ENCODE data around the gene GART.
"Not testable (repeated sequence)": the region's sequence is repeated elsewhere in the genome, so short reads cannot be mapped to it uniquely, and the experiment has no call there.

The GART gene

GRCh38 chr21:33512481-33512880 is 29.4 kb downstream of the GART start:
- no peak for DNase-seq (ENCODE audit: low read depth in 2 of 2)

DNA sequence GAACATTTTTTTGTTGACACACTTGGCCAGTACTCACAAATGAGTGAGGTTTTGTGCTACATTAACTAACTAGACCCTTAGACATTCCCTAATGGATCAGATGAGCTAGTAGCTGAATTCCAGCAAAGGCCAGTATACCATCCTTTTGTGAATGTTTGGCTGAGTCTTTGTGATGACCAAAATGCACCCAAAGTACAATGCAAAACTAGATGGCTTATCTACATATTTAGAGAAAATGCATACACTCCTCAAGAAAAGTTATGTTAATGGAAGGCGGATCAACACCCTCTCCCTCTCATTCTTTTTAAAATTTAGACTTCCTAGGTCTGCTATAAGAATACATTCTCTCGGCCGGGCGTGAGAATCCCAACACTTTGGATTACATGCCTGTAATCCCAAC is 30.3 kb downstream of the GART start:
- DNase-seq (ENCODE audit: low read depth in 2 of 2) = no peak

DNA sequence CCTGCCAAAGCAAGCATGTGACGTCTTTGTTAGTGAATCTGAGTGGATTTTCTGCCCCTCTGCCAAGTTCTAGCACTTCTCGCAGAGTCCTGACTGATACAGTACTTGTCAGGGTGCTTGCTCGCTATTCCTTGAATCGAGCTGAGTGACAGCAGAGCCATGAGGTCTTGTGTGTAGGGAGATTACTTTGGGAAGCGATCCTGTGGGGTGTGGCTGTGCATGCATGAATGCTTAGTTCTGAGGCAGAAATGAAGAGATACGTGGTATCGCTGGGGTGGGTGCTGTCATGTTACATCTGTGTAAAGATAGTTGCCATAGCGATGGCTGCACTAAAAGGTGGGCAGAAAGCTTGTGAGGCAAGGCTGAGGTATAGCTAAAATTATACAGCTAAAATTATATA is 31.1 kb downstream of the GART start:
- DNase-seq (ENCODE audit: low read depth in 2 of 2) = no peak

- DNase-seq (ENCODE audit: low read depth in 2 of 2) = not testable (repeated sequence)
Measured at GRCh38 chr21:33507003-33507402, 34.9 kb downstream of the GART start.

- no peak for DNase-seq (ENCODE audit: low read depth in 2 of 2)
Measured at GRCh38 chr21:33505833-33506232, 36.1 kb downstream of the GART start.

DNA sequence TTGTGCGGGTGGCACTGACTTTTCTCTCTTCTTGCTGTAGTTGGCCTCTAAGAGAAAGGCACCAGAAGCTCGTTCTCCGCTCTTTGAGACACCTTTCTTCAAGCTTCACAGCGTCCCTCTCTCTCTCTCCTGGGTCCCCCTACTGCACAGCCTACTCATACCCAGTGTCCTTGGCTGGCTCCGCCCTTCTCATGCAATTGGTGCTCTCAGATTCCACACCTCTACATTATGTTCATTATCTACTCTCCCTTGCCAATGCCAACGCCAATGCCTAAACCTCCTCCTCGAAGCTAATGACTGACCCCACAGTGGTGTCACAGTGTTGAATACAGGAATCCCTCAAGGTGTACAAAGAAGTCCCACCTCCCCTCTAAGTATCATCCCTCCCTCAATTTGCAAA is 45.6 kb downstream of the GART start:
- no peak for DNase-seq (ENCODE audit: low read depth in 2 of 2)

- no peak for DNase-seq (ENCODE audit: low read depth in 2 of 2)
Measured at GRCh38 chr21:33495743-33496142, 46.2 kb downstream of the GART start.

- no peak for DNase-seq (ENCODE audit: low read depth in 2 of 2)
Measured at GRCh38 chr21:33493756-33494155, 48.2 kb downstream of the GART start.

DNA sequence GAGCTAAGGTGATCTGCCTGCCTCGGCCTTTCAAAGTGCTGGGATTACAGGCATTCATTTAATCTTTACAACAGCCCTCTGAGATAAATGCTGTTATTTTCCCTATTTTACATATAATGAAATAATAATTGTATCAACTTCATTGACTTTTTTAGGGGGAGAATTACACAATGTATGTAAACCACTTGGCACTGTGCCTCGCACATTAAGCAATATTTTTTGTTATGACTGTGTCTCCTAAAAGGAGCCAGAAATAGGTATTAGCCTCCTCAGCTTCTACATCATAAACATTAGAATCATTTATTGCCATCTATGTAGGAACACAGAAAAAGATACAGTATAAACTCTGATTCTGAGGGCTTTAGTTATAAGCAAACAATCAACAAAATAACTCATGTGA is 49.3 kb downstream of the GART start:
- no peak for DNase-seq (ENCODE audit: low read depth in 2 of 2)

DNA sequence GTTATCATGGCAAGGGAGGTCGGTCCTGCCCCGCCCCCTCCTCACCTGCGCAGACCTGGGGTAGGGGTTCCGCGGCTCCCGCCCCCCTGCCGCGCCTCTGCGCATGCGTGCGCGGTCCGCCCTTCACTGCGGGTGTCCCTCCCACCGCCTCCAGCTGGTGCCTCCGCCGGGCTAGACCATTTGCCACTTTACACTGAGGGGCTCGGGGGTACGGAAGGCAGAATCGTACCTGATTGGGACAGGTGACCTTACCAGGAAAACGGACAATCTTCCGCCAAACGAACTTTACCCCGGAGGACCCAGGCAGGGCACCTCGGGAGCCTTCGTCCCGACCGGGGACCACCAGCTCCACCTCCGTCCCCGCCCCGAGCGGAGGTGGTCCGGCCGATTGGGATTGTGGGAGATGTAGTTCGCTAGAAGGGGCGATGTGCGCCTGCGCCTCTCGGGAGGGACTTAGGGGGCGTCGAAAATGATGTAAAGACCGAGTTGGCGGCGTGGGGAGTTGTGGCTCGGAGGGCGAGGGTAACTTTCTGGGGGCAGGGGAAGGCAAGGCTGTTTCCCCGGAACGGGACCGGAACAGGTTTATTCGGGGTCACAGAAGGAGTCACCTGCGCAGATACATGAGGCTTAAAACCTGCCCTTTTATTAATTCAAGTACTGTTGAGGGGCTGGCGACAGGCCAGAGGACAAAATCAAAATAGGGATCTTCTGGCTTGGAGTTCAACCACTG is 50.4 kb downstream of the GART start, which contains the start of gene DNAJC28:
DNAJC28 (minus strand) TSS at position 344 of the 730 bp plus-strand sequence. CDS start 2,323 bp downstream, outside the sequence.
- DNase-seq (ENCODE audit: low read depth in 2 of 2) = peak; percentile 92 to 93

DNA sequence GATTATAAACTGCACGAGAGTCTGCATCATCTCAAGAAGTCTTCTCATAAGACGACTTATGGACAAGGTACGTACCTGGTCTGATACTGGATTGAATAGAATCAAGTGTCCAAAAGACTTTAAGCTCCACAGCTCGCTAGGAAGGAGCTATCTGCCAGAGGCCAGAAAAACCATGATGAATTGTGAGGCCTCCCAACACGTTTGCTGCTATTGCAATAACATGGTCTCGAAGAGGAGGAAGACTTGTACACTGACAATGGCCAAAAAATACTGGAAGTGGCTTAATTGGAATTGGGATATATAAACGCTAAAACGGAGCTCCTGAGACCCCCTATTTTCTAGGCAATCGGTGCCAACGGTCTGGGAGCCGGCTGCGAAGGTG is 50.9 kb downstream of the GART start:
- DNase-seq (ENCODE audit: low read depth in 2 of 2) = no peak

GRCh38 chr21:33488936-33489335 is 53.0 kb downstream of the GART start:
- DNase-seq (ENCODE audit: low read depth in 2 of 2) = no peak

DNA sequence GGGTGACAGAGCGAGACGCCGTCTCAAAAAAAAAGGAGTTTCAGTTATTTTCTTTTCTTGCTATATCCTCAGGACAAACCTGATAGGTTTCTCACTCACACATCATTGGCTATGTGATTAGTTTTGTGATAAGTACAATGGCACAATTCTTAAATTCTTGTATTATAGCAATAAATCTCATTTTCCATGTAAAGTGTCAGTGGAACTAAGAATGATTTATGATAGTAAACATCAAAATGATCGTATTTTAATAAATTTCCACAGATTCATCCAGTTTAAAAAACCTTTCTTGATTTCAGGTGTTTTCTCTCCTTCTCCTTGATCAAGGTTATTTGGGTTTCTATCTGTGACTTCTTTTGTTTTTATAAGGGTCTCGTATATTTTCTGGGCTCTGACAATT is 53.9 kb downstream of the GART start:
- no peak for DNase-seq (ENCODE audit: low read depth in 2 of 2)

DNA sequence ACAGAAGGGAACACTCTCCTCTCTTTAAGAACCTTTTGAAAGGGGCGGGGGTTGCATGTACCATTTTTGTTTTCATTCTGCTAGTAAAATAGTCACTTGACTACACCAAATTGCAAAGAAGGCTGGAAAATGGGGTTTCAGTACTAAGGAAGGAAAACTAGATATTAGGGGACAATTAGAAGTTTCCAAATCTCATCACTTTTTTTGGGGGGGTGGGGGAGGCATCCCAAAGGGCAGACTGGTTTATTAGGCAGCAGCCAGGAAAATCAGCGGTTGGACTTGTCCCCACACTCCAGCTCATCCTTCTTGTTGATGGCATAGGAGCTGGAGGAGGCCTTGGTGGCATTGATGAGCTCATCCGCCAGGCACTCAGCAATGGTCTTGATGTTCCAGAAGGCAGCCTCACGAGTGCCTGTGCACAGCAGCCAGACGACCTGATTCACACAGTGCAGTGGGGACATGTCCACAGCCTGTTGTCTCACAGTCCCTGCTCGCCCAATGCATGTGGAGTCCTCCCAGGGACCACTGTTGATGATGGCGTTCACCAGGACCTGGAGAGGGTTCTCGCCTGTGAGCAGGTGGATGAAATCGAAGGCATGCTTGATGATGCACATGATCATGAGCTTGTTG is 60.5 kb downstream of the GART start:
- no peak for DNase-seq (ENCODE audit: low read depth in 2 of 2)

DNA sequence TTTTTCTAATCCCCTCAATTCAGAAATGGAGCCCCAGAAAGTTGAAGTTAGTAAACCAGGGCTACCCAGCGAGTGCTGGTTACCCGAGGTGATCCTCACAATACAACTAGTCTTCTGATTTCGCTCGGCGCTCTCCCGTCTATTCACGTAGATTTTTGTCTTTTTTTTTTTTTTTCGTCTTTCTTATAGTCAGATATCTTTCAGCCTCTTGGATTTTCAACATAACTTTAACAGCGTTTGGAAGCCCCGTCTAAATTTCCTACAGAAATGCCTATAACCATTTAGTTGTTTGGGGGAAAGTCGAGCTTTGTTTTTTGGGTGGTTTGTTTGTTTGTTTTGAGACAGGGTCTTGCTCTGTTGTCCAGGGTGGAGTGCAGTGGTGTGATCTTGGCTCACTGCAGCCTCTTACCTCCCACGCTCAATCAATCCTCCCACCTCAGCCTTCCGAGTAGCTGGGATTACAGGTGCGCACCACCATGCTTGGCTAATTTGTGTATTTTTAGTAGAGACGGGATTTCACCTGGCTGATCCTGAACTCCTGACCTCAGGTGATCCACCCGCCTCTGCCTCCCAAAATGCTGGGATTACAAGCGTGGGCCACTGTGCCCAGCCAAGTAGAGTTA is 61.3 kb downstream of the GART start:
- no peak for DNase-seq (ENCODE audit: low read depth in 2 of 2)

DNA sequence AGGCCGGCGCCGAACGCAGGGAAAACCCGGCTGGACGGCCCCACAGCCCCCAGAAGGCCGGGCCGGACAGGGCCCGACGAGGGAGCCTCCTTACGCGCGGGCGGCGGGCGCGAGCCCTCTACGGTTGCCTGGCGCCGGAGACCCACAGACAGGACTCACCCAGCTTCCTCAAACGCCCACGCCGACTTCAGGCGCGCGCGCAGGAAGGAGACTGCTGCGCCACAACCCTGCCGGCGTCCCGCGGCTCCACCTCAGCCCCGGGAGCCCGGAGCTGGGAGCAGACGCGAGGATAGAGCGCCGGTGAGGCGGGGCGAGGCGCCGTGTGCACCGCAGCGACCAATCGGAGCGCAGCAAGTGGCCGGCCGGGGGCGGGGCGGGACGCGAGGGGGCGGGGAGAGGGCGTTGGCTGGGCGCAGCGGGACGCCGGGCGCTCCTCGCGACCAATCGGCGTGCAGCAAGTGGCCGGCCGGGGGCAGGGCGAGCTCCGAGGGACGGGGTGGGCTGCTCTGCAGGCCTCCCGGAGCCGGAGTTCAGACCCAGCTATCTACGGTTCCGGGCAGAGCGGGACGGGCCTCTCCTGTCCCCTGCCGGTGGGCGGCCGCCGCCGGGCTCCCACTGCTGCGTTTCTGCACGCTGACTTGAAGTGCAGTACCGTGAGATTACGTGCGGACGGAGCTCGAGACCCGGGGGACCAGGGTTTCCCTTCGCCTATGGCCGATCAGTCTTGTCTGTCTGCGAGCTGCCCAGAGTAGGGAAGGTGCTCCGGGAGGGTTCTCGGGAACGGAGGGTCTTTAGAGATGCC is 62.0 kb downstream of the GART start, which contains the start of gene TMEM50B:
TMEM50B (minus strand) TSS at position 296 of the 802 bp plus-strand sequence. CDS start 11,089 bp downstream, outside the sequence.
- DNase-seq (ENCODE audit: low read depth in 2 of 2) = peak; percentile 95 to 98

DNA sequence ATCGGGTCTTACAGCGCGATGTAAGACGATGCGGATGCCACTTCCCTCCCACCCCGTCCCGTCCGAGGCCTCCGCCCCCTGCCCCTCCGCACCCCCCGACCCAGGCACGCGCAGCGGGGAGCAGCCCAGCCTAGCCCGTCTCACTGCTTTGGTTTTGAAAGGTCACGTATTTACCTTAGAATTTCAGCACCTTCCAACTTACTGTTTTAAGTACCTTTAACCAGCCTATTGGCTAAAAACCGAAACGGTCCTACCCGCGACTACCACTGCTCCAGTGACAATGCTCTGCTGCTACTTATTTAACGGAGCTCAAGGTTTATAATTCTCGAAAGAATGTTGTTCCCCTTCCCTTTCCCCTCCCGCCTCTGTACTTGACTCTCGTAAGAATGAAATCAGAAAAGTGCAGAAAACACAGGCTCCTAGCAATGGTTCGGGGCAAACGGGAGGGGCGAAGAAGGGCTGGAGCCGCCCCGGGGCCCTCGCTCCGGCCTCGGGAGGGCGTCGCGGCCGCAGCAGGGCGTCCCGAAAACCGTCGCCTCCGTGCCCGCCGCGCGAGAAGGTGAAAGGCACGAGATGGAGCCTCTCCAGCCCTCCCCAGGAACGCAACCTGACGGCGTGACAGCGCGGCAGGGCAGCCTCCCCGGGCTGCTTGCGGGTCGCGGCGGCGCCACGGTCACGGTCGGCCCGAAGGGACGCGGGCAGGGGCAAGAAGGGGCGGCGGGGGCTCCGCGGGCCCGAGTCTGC is 62.8 kb downstream of the GART start:
- DNase-seq (ENCODE audit: low read depth in 2 of 2) = peak in 1 of 2 donors; percentile 16

DNA sequence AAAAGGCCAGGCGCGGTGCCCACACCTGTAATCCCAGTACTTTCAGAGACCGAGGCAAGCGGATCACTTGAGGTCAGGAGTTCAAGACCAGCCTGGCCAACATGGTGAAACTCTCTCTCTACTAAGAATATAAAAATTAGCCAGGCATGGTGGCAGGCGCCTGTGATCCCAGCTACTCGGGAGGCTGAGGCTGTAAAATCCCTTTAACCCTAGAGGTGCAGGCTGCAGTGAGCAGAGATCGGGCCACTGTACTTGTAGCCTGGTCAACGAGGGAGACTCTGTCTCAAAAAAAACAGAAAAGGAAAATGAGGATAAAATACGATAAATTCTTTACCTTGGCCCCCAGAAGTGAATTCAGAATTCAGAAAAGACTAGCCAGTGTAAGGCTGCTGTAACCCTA is 63.7 kb downstream of the GART start:
- DNase-seq (ENCODE audit: low read depth in 2 of 2) = no peak

DNA sequence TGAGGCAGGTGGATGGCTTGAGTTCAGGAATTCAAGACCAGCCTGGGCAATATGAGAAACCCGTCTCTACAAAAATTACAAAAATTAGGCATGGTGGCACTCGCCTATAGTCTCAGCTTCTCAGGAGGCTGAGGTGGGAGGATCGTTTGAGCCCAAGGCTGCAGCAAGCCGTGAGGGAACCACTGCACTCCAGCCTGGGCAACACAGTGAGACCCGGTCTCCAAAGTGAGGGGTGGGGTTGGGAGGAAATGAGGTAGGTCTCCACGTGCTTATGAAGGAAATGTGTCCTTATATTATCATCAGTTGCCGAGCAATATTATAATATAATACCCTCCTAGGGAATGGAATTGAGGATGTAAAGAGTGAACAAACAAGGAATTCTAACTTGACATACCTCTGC is 64.9 kb downstream of the GART start:
- no peak for DNase-seq (ENCODE audit: low read depth in 2 of 2)

GRCh38 chr21:33473344-33473743 is 68.6 kb downstream of the GART start:
- DNase-seq (ENCODE audit: low read depth in 2 of 2) = no peak

DNA sequence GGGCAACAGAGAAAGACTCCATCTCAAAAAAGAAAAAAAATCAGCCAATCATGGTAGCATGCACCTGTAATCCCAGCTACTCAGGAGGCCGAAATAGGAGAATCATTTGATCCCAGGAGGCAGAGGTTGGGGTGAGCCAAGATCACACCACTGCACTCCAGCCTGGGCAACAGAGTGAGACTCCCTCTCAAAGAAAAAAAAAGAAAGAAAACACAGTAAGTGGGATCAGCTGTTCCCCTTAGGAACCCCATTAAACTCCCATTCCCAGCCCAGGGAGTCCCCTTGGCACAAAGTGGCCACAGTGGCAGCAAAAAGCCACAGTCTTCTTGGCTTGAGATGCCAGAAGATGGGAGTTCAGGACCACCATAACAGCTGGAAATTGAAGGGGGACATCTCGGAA is 71.2 kb downstream of the GART start:
- no peak for DNase-seq (ENCODE audit: low read depth in 2 of 2)
